B cell (primary cell): Measurements from ENCODE around the gene GNA15. TPM values are rescaled to one million over a fixed set of nuclear protein-coding genes. Genes with fewer than 3 reads are reported as not detected.

Experiments
- ATAC-seq: fragments of 200-7000 bp; cut with Tn5 transposase; one replicate; pipeline ENCODE4 v1.10.0; 2021; ENCODE audit warnings: low read depth, mild to moderate bottlenecking, moderate number of reproducible peaks, moderate library complexity
- CTCF ChIA-PET: fragments of 350-600 bp; sonication (Branson Sonifier 250); formaldehyde crosslinking; loops from one replicate; lab custom pipeline; 2021; ENCODE audit warnings: antibody characterized with exemption, inconsistent platforms; lab: Charles Lee
- POLR2A ChIA-PET: fragments of 350-600 bp; sonication (Branson Sonifier 250); formaldehyde crosslinking; loops from one replicate; lab custom pipeline; 2021; ENCODE audit warnings: antibody characterized with exemption; lab: Charles Lee
- DNase-seq: peaks from one replicate; pipeline ENCODE4 v3.0.0; 2013
- H2AFZ ChIP-seq: 2 replicates; pipeline ENCODE4 v1.6.1; 2012; ENCODE audit warnings: mild to moderate bottlenecking, low read depth, low read length; ENCODE audit not compliant: insufficient read depth, poor library complexity, severe bottlenecking
- H3K27ac ChIP-seq, 2 donors: 1 replicate in 1 of 2; 2 replicates in 1 of 2; pipeline ENCODE4 v1.5.1; 2012 to 2013; ENCODE audit warnings: low read length in 2 of 2, mild to moderate bottlenecking in 2 of 2, moderate library complexity in 1 of 2
- H3K27me3 ChIP-seq, 4 experiments: fragments of 200-600 bp in 1 of 4; sonication (generic) in 1 of 4; replicated peaks in 1 of 4; 1 replicate in 2 of 4; 2 replicates in 2 of 4; pipeline versions ENCODE4 v1.6.1 to v1.7.0; 2013 to 2016; ENCODE audit warnings: low read length in 3 of 4, mild to moderate bottlenecking in 2 of 4, mixed read lengths in 1 of 4, moderate library complexity in 1 of 4; ENCODE audit not compliant: insufficient read depth in 4 of 4, control insufficient read depth in 3 of 4; ENCODE audit errors: control extremely low read depth in 1 of 4
- H3K36me3 ChIP-seq, 2 experiments: replicated peaks in 1 of 2; 1 replicate in 1 of 2; 2 replicates in 1 of 2; pipeline versions ENCODE4 v1.6.1 to v1.7.1; 2013; ENCODE audit warnings: low read length in 1 of 2; ENCODE audit not compliant: insufficient read depth in 2 of 2, control insufficient read depth in 1 of 2; ENCODE audit errors: control extremely low read depth in 1 of 2, extremely low read depth in 1 of 2
- H3K4me1 ChIP-seq, 2 donors: fragments of 200-600 bp in 1 of 2; sonication (generic) in 1 of 2; 1 replicate in 1 of 2; 2 replicates in 1 of 2; pipeline versions ENCODE4 v1.5.1 to v1.6.1; 2013 to 2017; ENCODE audit warnings: low read length in 2 of 2; ENCODE audit not compliant: control insufficient read depth in 2 of 2, insufficient read depth in 2 of 2
- H3K4me2 ChIP-seq: replicated peaks from 2 replicates; pipeline ENCODE3; 2012; ENCODE audit warnings: mild to moderate bottlenecking, low read depth, low read length; ENCODE audit not compliant: poor library complexity, severe bottlenecking
- H3K4me3 ChIP-seq, 5 experiments: fragments of 200-600 bp in 1 of 5; sonication (generic) in 1 of 5; 1 replicate in 3 of 5; 2 replicates in 2 of 5; pipeline versions ENCODE4 v1.5.1 to v1.7.0; 2011 to 2016; ENCODE audit warnings: low read length in 4 of 5, mild to moderate bottlenecking in 4 of 5, low read depth in 2 of 5, control low read depth in 1 of 5, moderate library complexity in 1 of 5; ENCODE audit not compliant: insufficient read depth in 1 of 5; ENCODE audit errors: control extremely low read depth in 1 of 5, extremely low read depth in 1 of 5
- H3K79me2 ChIP-seq: fragments of 200-600 bp; sonication (generic); one replicate; pipeline ENCODE4 v1.6.0; 2016; ENCODE audit warnings: low read length; ENCODE audit not compliant: control insufficient read depth, insufficient read depth
- H3K9ac ChIP-seq: fragments of 200-600 bp; sonication (generic); 2 replicates; pipeline ENCODE4 v1.6.1; 2017; ENCODE audit warnings: mild to moderate bottlenecking, low read length, moderate library complexity
- H3K9me3 ChIP-seq, 3 donors: one replicate each; pipeline versions ENCODE4 v1.6.1 to v1.7.1; 2013; ENCODE audit warnings: low read length in 2 of 3; ENCODE audit not compliant: control insufficient read depth in 2 of 3, insufficient read depth in 1 of 3; ENCODE audit errors: control extremely low read depth in 1 of 3
- H4K20me1 ChIP-seq: 2 replicates; pipeline ENCODE4 v1.6.0; 2012; ENCODE audit warnings: mild to moderate bottlenecking, low read length; ENCODE audit not compliant: insufficient read depth, control insufficient read depth, poor library complexity, severe bottlenecking
- H3K27ac Mint-ChIP-seq: one replicate; pipeline ENCODE4 v1.8.0; 2021; ENCODE audit warnings: mixed read lengths
- H3K27me3 Mint-ChIP-seq: one replicate; pipeline ENCODE4 v1.8.0; 2021; ENCODE audit warnings: mixed read lengths
- H3K4me1 Mint-ChIP-seq: one replicate; pipeline ENCODE4 v1.8.0; 2021; ENCODE audit warnings: mixed read lengths
- H3K4me3 Mint-ChIP-seq: one replicate; pipeline ENCODE4 v1.8.0; 2021; ENCODE audit warnings: mixed read lengths
- H3K9me3 Mint-ChIP-seq: one replicate; pipeline ENCODE4 v1.8.0; 2022; ENCODE audit warnings: mixed read lengths; ENCODE audit not compliant: insufficient read depth
- EZH2 ChIP-seq: IDR thresholded peaks from 2 replicates; pipeline ENCODE4 v1.6.1; 2012; ENCODE audit warnings: borderline replicate concordance, low read depth, mild to moderate bottlenecking, moderate library complexity, low read length; ENCODE audit not compliant: insufficient read depth, poor library complexity, severe bottlenecking
- WGBS: methylation state at CpG from one replicate; pipeline ENCODE4 v1.1.5; 2013; ENCODE audit warnings: missing lambda C conversion rate; ENCODE audit not compliant: insufficient coverage; 5-methylcytosine and 5-hydroxymethylcytosine counted together
- intact Hi-C: fragments of 100-400 bp; cut with micrococcal nuclease; formaldehyde crosslinking; loops from one replicate; pipeline ENCODE4 v1.10.0; 2022
- polyA plus RNA-seq: library from polyadenylated mRNA; depleted of rRNA; stranded (reverse); fragments of >200 nt; gene quantifications from 2 replicates; pipeline ENCODE4 v1.2.3, GENCODE V29; 2012
- total RNA-seq, 2 donors: library from RNA; stranded (reverse); fragments of 120-200 nt in 1 of 2; gene quantifications; 1 replicate in 1 of 2; 2 replicates in 1 of 2; pipeline versions ENCODE4 v1.2.3 to v1.2.4, GENCODE V29; 2013 to 2022
- TF ChIP-seq, protein P1 (sequence below): fragments of 200-600 bp; IDR thresholded peaks from one replicate; pipeline ENCODE4 v1.8.0; 2022; ENCODE audit warnings: antibody characterized with exemption, mild to moderate bottlenecking

The GNA15 gene
- total and polyA plus RNA-seq, 2 donors (not counting 1 experiment from before 2014, with no cell fraction given) = 0.37 to 0.52 TPM

DNA sequence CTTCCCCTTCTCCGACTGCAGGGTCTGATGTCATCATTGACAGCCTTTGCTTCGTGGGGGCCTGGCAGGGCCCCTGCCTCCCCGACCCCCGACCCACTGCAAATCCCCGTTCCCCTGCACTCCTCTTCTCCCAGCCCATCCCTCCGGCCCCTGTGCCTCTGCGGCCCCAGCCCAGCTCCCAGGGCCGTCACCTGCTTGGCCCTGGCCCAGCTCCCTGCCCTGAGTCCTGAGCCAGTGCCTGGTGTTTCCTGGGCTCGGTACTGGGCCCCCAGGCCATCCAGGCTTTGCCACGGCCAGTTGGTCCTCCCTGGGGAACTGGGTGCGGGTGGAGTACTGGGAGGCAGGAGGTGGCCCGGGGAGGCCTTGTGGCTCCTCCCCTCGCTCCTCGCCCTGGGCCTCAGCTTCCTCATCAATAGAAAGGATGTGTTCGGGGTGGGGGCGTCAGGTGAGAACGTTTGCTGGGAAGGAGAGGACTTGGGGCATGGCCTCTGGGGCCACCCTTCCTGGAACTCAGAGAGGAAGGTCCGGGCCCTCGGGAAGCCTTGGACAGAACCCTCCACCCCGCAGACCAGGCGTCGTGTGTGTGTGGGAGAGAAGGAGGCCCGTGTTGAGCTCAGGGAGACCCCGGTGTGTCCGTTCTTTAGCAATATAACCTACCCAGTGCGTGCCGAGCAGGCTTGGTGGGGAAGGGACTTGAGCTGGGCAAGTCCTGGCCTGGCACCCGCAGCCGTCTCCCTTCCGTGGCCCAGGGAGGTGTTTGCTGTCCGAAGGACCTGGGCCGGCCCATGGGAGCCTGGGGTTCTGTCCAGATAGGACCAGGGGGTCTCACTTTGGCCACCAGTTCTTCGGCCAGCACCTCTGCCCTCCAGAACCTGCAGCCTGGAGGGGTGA is 72.7 kb downstream of the GNA15 start:
- Histone ChIP-seq H4K20me1 (peaks cover 6% of the 10 kb centered on the region), H3K79me2 (no peaks in the 10 kb centered on the region)

More for the DNA sequence above, 72.7 kb downstream of the GNA15 start:
- TF ChIP-seq EZH2 = no peak
- TF ChIP-seq, protein P1, sequence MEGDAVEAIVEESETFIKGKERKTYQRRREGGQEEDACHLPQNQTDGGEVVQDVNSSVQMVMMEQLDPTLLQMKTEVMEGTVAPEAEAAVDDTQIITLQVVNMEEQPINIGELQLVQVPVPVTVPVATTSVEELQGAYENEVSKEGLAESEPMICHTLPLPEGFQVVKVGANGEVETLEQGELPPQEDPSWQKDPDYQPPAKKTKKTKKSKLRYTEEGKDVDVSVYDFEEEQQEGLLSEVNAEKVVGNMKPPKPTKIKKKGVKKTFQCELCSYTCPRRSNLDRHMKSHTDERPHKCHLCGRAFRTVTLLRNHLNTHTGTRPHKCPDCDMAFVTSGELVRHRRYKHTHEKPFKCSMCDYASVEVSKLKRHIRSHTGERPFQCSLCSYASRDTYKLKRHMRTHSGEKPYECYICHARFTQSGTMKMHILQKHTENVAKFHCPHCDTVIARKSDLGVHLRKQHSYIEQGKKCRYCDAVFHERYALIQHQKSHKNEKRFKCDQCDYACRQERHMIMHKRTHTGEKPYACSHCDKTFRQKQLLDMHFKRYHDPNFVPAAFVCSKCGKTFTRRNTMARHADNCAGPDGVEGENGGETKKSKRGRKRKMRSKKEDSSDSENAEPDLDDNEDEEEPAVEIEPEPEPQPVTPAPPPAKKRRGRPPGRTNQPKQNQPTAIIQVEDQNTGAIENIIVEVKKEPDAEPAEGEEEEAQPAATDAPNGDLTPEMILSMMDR = no peak
- no peak overlapping the region for H3K4me3 Mint-ChIP-seq
- H3K27ac Mint-ChIP-seq = no peak overlapping the region
- H3K4me1 Mint-ChIP-seq = peaks cover under 1% of the 10 kb centered on the region
- 96% methylated on average over 23 of the region's 33 CpGs for WGBS
- Histone ChIP-seq H3K27ac (no peak overlapping the region), H3K36me3 (peaks cover 0 to 33% of the 10 kb centered on the region in 2 experiments), H3K27me3 (no peaks in the 10 kb centered on the region), H3K4me3 (no peak overlapping the region), H3K4me1 (no peaks in the 10 kb centered on the region), H3K4me2 (no peak overlapping the region), H3K9me3 (no peaks in the 10 kb centered on the region), H2AFZ (no peak overlapping the region), H3K9ac (no peak overlapping the region)
- no peaks in the 10 kb centered on the region for H3K9me3 Mint-ChIP-seq
- intact Hi-C loops = no loop called here
- DNase-seq = no peak
- CTCF ChIA-PET = interaction anchor here (1.0 kb wide), 1 partner anchor 79 kb away, joined by 3 read pairs; no protein-coding TSS in a partner anchor
- ATAC-seq = no peak
- no peaks in the 10 kb centered on the region for H3K27me3 Mint-ChIP-seq
- POLR2A ChIA-PET = no interaction called here
